ENCODE results near the gene SCN7A.
A peak's percentile ranks its signal among the peaks of the same experiment; 100 is the strongest.
"Not testable (repeated sequence)": the region's sequence is repeated elsewhere in the genome, so short reads cannot be mapped to it uniquely, and the experiment has no call there.

The SCN7A gene

GRCh38 chr2:166451468-166451867, 42.6 kb downstream of the SCN7A start:
- no peak for DNase-seq

GRCh38 chr2:166449439-166449838, 44.6 kb downstream of the SCN7A start:
- no peak for DNase-seq

GRCh38 chr2:166448106-166448505, 45.9 kb downstream of the SCN7A start:
- no peak for DNase-seq

GRCh38 chr2:166444306-166444705, 49.7 kb downstream of the SCN7A start:
- no peak for DNase-seq

DNA sequence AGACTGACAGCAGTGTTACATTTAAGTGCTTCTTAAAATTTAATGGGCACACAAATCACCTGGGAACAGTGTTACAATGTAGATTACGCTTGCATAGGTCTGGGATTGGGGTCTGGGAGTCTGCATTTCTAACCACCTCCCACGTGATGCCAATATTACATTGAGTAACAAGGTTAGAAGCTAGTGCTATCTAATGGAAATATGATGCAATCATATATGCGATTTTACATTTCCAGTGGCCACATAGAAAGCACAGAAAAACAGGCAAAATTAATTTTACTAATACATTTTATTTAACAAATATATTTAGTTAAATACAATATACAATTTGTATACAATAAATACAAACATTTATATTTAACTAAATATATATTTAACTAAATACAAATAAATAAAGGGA, 53.7 kb downstream of the SCN7A start:
- DNase-seq = no peak

- no peak for DNase-seq
Observed at GRCh38 chr2:166439078-166439477, 55.0 kb downstream of the SCN7A start.

DNA sequence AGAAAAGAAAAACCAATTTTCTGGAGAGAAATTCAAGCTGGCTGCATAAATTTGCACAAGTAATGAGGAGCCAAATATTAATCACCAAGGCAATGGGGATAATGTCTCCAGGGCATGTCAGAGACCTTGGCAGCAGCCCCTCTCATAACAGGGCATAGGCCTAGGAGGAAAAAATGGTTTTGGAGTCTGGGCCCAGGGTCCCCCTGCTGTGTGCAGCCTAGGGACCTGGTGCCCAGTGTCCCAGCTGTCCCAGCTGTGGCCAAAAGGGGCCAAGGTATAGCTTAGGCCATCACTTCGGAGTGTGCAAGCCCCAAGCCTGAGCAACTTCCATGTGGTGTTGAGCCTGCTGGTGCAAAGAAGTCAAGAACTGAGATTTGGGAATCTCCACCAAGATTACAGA, 57.1 kb downstream of the SCN7A start:
- no peak for DNase-seq

DNA sequence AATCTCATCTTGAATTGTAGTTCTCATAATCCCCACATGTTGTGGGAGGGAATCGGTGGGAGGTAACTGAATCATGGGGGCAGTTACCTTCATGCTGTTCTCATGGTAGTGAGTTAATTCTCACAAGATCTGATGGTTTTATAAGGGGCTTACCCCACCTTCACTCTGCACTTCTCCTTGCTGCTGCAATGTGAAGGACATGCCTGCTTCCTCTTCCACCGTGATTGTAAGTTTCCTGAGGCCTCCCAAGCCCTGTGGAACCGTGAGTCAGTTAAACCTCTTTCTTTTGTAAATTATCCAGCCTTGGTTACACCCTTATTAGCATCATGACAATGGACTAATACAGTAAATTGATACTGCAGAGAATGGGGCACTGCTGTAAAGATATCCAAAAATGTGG, 57.9 kb downstream of the SCN7A start:
- no peak for DNase-seq

GRCh38 chr2:166434491-166434890, 59.6 kb downstream of the SCN7A start:
- DNase-seq = no peak

GRCh38 chr2:166433457-166433856, 60.6 kb downstream of the SCN7A start:
- no peak for DNase-seq

DNA sequence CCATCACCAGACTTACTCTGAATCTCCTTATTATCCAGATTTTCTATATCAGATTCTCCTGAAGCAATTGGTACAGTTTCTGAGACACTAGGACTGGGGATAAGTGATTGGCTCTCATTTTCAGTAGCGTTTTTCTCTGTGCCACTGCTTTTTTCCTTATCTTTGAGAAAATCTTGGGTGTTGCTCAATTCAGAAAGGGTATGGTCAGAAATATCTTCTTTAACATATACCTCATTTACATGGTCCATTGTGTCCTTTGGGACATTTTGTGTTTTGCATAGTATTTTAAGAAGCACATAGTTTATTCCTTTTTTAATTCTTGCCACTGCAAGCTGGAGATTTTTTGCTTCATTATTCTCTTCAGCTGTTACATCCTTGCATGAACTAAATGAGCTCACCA, 61.7 kb downstream of the SCN7A start:
- no peak for DNase-seq

GRCh38 chr2:166424841-166425240, 69.2 kb downstream of the SCN7A start:
- no peak for DNase-seq

DNA sequence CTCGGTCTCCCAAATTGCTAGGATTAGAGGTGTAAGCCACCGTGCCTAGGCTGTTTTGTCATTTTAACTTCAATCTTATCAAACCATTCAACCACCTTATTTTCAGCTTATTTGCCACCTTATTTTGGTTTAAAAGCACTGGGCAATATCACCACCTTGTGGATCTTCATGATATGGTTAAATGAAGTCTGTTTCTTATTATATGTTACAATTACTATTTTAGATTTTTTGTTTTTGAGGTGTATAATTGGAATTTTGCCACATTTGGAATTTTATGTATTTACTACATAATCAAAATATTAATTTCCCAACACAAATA, 74.5 kb downstream of the SCN7A start:
- peak; percentile 7 to 39 for DNase-seq

GRCh38 chr2:166418853-166419615, 75.0 kb downstream of the SCN7A start:
- DNase-seq = no peak

- DNase-seq = peak; percentile 7 to 29
Observed at GRCh38 chr2:166417669-166418068, 76.4 kb downstream of the SCN7A start.

DNA sequence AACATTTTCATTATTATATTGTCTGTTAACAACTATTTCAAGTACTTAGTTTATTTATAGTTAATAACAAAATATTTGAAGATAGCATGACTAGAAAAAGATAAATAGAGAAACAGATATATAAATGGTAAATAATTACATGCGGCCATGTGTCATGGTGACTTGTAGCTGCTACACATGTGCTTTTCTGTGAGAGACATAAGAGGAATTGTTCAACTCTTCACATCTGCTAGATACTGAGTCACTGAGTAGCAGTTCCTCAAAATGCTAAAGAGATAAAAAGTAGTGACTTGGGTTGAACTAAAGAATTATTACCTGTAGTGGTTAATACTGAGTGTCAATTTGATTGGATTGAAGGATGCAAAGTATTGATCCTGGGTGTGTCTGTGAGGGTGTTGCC, 80.8 kb downstream of the SCN7A start:
- DNase-seq = no peak

DNA sequence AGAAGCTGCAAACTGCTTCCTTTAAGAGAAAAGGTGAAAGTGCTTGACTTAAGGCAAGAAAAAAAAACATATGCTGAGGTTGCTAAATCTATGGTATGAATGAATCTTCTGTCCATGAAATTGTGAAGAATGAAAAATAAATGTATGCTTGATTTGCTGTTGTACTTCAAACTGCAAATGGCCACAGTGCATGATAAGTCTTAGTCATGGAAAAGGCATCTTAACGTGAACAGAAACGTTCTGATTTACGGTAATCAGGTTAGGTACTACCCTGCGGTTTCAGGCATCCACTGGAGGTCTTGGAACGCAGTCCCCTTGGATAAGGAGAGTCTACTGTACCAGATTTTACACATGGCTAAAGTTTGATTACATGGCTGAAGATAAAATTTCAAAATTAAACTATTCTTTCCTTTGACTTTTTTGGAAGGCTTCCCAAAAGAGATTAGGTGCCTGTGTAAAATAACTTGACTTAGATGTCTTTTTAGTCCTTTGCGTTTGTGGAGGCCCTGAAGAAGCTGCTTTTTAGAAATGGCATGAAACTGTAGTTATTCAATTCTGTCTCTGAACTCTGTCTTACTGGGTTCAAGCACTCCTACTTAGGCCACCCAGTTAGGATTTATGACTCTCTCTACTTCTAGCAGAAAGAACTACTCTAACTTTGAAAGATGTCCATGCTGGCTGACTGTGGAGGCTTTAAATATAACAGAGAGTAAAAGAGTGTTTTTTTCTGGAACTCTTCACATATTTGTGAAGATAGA, 82.4 kb downstream of the SCN7A start:
- DNase-seq = no peak

- DNase-seq = no peak
Observed at GRCh38 chr2:166410828-166411472, 83.1 kb downstream of the SCN7A start.

DNA sequence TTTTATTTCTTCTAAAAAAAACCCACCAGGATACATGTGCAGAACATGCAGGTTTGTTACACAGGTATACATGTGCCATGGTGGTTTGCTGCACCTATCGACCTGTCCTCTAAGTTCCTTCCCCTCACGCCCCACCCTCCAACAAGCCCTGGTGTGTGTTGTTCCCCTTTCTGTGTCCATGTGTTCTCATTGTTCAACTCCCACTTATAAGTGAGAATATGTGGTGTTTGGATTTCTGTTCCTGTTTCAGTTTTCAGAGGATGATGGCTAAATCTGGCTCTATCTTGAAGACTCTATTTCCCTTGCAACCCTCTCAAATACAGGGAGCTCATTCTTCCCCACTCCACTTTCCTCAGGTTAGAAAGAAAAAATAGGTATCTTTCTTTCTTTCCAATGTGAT, 86.3 kb downstream of the SCN7A start:
- DNase-seq = not testable (repeated sequence)

- DNase-seq = no peak
Observed at GRCh38 chr2:166406374-166406773, 87.7 kb downstream of the SCN7A start.

GRCh38 chr2:166405569-166405926, 88.5 kb downstream of the SCN7A start:
- DNase-seq = no peak

DNA sequence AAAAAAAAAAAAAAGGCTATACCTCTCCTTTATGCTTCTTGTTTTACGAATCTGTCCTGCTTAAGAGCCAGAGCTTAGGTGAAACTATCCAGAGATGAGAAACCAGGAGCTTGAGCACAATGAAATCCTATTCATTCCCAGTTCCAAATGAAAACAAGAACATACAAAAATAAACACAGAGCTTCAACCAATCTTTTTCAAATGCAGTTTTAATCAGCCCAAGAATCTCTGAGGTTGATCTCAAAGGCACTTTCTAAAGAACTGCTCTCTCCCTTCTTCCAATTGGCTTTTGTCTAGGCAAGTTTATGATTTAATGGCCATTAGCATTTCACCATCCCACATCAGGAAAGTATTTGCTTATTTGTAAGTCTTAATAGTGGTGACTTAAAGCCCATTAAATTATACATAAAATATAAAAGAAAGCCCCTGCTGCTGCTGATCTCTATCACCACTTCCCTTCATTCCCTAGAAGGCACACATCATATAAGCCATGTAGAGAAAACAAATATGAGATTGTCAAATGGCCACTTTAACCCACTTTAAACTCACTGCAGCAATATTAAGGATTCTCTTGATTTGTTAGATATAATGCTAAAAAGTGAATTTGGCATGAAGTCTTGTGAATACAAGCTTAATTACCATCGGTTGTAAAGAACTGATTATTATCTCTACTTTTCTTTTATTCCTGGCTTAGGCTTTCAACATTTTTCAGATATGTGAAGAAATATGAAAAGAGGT, 89.0 kb downstream of the SCN7A start:
- DNase-seq = no peak

GRCh38 chr2:166394245-166394644, 99.8 kb downstream of the SCN7A start:
- no peak for DNase-seq

DNA sequence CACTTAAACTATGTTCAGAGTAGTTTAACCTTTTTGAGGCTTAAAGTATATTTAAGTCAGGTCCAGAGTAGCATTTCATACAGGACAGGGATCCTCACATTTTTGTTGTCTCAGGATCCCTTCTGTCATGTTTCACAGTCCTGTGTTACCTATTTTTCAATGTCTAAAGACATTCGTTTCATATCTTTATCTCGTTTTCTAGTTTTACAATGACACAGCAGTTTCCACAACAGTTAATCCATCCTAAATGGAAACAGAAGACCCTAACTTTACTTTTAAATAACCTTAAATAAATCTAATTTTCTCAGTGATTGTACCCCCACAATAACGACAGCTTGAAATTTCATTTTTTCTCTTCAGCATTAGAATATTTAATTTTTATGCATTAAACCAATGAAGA, 101.0 kb downstream of the SCN7A start:
- no peak for DNase-seq
